OCI-M2 (cell line): ENCODE measurements around the gene BTBD9.

ENCODE experiments used
- DNase-seq: peaks from one replicate; lab custom pipeline; 2025; ENCODE audit not compliant: unreplicated experiment; lab: John Stamatoyannopoulos, UW

The BTBD9 gene

DNA sequence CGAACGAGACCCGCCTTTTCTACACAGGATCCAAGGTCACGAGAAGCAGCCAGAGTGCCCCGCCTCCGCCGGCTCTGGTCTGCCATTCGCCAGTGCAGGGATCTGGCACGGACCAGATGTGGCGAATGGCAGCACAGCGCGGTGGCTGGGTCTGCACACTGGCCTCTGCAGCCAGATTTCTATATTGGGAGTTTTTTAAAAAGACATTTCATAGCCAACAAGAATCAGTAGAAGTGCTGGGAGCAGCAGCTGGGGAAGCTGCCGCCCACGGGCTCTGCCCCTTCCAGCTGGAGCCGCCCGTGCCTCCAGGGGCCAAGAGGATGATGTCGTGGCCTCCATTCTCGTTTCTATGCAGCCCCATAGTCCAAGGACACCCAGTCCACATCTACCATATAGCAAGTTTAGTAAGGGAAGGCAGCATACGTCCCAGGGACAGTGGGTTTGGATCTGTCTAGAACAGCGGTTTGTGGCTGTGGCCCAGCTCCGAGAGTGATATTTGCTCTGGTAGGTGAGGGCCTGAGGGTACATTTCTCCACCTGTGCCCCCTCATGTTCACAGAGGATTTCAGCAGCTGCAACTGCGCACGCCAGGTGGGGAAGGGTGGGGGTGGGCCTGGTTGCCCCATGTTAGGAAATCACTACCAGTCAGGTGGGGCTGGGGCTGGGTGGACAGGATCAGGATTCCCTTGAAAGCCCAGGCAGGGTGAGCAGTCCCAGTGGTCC lies 486.5 kb downstream of the BTBD9 start:
- DNase-seq: no peak

DNA sequence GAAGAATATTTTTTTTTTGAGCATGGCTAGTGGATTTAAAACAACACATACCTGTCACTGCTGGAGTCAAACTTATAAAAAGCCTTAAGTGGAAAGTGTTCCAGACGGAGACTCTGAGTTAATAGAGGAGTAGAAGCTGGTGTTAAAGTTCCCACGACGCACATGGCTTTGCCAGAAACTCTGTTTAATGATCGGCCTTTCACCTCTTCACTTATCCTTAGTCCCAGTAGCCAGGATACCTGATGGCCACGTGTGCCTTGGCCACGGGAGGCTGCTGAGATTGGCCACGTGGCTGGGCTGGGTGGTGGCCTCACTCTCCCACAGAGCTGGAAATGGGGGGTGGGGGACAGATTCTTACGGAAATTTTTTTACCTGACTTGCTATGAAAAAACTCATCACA lies 487.1 kb downstream of the BTBD9 start:
- no peak for DNase-seq

DNA sequence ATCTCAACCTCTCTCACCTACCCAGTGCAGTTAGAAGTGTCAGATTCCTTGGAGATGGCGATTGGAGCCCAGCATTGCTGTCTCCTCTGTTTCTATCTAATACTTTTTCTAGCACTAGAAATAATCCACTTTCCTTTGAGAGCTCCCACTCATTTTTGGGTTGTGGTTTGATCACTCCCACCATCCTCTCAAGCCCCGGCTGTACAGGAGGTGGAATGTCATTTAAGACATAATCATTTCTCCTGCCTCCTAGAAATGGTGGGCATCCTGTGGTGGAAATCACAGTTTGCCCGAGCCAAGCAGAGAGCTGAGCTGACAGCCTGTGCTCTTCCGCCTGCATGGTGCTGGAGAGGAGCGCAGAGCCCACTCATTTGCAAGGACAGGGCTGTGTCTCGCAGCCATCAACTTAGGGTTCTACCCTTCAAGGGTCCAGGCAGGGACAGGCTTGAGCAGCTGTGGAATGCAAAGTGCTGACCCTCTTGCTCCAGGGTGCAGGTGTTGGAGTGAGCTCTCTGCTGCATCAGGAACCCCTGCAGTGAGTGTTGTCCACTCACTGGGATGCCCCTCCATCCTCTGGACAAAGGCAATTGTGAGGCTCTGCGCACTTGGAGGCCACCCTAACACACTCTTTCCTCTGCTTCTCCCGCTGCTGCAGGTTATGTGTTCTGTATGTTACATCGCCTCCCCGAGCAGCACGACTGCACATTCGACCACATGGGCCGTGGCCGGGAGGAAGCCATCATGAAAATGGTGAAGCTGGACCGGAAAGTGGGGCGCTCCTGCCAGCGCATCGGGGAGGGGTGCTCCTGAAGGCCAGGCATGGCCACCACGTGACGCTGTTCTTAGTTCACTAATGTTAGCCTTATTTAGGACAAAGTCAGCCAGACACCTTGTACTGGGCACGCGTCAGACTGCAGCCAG lies 487.9 kb downstream of the BTBD9 start:
- no peak for DNase-seq

DNA sequence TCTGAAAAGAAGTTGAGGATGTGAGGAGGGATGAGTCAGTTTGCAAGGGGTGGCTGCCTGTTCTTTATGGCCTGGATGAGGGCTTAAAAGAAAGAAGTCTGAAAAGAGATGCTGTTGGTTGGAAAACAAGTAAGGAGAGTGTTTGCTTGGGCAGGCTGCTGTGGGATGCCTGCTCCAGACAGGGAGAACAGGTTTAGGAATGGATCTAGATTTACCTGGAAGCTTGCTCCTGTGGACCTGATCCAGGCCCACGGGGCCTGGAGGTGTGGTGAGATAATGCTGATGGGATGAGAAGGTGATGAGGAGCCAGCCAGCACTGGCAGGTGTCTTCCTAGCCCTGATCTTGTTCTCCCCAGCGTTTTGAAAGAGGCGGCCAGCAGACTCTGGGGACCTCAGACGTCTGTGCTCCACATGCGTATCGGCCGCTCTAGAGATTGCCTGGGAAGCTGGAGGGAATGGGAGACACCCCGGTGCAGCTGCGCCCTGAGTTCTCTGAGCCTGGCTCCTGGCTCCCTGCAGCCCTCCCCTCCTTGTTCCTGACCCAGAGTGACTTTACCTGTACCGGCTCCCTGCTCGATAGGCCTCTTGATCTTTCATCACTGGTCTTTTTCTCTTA lies 488.9 kb downstream of the BTBD9 start:
- no peak for DNase-seq

DNA sequence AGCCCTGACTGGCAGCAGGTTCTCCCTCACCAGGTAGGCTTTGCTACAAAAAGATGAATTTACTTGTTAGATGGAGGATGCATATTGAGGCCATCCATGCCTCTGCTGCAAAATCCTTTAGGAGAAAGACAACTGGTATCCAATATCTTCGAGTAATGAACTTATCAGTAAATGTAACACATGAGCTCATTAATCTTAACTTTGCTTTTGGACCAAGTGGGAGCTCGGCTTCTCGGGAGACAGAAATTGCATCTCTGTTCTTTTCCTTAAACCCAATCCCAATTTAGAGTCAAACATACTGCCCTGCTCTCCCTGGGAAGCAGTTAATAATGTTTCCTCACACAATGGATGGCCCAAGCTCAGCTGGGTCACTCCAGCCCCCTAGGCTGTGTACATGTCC lies 489.7 kb downstream of the BTBD9 start:
- DNase-seq: no peak

DNA sequence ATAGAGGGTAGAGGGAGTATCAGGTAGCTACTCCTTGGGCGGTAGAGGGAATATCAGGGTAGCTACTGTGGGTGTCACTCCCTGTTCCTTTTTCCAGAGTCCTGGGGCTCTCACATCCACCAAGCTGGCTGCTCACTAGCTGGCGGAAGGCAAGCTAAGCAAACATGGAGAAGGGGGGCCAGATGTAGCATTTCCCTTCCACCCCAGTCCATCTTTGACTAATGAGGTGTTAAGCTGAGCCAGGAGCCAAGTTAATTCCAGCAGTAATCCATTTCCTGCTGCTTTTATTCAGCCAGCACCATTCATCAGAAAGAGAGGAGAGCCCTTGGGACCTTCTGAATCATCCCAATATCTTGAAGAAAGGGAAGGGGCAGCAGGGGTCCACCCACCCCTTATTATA lies 490.2 kb downstream of the BTBD9 start:
- no peak for DNase-seq

DNA sequence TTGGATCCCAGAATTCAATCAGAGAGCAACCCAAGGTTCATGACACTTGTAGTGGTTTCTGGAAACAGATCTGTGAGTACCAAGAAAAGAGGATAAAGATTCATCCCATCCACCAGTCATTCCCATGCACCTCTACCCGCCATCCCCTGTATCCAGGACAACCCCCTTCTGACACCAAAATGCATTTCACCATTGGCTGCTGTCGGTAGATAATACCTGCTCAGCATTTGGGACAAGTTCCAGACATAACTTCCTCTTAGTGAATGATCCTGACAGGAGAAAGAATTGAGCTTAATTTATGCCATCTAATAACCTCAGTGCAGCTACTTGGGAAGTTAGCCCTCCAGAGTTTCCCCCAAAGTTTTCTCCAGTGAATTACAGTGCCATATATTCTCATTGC lies 491.1 kb downstream of the BTBD9 start:
- DNase-seq: no peak

DNA sequence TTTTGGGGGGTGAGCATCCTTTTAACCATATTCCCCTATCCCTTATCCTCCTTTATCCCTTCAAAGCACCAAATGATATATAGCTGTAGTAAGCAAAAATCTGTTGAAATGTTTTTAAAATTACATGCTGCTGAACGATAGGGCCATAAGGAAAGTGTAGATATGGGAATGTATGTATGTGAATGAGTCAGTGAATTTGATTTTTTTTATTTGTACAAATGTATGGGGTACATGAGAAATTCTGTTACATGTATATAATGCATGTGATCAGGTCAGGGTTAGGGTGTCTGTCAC lies 493.0 kb downstream of the BTBD9 start:
- DNase-seq: no peak

DNA sequence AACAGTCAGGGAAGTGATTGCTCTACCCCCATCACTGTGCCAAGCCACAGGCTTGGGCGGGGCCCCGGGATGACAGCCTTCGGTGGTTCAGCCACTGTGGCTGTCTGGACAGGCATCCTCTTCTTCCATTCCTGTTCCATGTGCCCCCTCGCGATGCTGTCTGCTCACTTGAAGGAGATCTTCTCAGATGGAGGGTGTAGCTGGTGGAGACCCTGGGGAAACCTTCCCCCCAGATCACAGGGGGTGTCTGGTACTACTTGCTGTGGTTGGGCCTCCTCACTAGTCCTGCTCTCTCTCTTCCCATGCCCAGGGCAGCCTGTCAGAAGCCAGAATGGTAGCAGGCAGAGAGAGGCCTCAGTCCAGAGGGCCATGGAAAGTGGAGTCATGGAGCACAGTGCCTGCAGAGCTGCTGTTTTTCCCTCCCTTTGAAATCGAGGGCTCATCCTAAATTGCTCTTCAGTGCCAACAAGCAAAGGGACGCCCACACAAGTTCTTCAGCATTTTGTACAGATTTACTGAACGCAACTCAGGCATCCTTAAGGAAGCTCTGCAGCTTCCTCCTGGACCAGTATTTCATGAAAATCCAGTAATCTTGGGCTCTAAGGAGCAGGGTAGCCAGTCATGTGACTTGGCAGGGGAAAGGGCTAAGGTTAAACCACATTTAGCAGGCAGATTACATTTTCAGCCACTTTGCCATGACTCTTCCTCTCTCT lies 493.6 kb downstream of the BTBD9 start:
- DNase-seq: no peak

DNA sequence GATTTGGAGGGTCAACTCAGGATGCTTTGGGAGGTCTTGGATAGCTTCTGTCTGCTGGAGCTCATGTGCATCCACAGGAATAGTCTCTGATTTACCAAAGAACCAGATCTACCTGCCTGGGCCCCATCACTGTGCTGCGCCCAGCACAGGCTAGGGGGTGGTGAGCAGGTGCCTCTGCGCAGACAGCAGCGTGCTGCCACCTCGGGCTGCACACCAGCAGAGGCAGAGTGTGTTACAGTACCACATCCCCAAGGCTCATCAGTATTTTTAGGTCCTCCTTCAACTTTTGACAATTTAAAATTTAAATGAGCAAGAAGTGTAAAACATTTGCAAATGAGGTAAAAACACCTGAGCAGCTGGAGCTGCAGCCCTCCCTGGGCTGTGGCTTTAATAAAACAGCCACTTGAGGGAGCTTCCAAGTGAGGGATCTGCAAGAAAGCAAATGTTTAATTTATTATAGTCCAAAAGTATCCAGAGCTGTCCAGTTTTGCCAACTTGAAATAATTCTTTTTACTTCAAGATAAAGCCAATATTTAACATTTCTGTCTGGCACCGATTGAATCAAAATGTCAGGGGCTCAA lies 495.3 kb downstream of the BTBD9 start:
- DNase-seq: no peak

DNA sequence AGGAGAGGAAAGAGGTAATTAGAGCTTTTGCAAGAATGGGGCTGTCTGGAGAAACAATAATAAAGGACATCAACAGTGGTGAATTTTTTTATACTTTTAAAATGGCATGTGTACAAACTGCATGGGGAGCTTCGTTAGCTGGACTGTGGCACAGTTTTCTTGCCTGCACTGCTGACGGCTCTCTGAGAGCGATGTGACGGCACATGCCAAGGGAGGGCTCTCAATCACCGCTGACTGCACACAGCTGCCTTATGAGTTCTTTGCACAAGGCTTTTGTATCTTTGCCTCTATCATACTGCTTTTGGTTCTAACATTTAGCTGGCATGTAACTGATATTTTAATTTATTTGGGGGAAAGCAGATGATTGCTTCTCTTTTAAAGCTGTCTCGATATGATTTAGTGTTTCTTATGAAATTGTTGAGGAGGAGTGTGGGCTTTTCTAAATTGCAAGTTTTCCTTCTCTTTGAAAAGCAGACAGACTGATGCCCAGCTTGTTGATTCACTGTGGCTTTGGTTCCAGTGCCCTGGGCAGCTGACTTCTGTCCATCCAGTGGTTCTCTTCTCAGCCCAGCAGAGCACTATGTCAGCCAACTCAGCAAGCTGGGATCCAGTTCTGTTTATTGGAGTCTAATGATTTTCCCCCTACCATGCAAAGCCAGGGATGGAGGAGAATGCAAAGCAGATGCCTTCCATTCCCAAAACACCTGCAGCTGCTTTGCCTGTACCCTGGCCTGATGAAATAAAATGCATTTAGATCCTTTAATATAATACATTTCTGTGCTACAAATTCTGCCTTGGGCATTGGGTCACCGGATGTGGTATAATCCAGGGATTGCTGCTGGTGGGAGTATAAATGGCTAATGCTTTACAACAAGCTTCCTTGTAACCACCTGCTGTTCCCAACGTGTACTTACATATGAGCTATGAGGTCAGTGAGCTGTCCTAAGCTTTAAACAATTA lies 496.3 kb downstream of the BTBD9 start:
- no peak for DNase-seq

DNA sequence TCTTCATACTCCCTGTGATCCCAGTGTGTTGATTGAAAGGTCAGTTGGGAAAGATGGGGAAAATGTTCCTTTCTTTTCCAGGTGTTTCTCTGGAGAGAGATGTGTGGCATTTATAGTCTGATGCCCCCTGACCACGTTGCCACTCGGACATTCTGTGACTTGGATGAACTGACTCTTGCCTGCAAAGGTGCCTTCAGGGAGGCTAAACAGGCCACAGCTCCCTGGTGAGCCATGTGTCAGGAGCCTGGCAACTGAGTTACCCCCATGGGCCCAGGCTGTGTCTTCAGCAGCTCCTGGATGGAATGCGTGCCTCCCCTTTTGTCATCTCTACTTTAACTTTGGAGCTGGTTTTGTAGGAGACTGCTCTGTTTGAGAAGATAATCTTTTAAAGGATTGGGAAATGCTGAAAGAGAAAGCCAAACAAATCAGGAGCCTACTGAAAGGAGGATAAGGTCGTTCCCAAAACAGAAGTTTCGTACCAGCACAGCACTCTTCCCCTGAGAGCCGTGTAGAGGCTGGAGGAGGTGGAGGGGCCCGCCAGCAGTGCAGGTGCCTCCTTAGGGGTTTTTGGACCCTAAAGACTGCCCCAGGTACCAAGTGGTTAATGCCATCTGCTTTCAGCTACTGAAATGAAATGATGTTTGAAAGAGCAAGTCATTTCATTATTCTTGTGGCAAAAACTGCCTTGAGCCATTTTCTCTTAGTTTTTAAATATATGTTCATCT lies 497.4 kb downstream of the BTBD9 start:
- no peak for DNase-seq

DNA sequence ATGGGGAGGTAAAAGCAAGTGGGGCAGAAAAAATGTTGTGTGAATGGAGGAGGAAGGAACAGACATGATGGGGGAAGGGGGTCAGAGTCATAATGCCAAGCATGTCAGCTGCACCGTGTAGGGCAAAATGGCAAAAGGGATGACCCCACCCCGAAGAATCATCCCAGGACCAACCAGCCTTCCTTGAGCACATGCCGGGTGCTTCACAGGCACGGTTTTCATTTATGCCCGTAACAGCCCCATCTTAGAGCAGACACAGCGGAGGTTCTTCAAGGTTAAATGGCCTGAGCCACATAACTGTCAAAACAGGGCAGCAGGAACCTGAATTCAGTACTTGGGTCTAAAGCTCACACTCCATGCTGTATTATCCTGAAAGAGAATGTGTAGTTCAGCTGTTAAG lies 498.0 kb downstream of the BTBD9 start:
- no peak for DNase-seq

DNA sequence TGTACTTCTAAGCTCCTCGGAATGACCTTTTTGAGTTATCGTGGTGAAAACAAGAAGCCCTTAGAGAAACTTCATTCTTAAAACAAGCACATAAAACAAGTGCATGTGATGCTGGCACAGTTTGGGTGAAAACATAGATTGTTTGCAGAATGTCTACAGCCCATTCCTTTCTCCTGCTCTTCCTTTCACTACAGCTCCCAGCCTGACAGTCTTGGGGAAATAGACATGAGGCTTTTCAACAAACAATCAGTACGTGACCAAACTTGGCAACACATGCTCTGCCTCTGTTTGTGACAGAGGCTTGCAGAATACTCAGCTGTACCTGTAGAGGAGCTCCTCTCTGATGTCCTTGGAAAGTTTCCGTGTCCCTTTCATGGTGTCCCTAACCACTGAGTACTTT lies 498.6 kb downstream of the BTBD9 start:
- DNase-seq: no peak

DNA sequence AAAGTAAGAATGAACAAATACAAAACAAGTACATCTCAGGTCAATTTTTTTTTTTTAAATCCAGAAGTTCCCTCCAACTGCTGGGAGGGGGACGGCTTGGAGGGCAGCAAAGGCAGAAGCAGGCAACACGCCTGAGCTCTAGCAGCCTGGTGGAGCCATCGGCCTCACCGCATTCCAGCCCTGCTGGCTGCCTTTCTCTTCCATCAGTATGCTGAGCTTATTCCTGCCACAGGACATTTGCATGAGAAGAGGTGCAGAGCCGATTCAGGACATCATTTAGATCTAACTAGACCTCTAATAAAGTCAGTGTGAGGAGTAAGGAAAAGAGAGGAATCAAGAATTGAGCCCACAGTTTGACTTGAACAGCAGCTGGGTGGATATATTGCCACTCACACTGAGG lies 501.4 kb downstream of the BTBD9 start:
- no peak for DNase-seq

DNA sequence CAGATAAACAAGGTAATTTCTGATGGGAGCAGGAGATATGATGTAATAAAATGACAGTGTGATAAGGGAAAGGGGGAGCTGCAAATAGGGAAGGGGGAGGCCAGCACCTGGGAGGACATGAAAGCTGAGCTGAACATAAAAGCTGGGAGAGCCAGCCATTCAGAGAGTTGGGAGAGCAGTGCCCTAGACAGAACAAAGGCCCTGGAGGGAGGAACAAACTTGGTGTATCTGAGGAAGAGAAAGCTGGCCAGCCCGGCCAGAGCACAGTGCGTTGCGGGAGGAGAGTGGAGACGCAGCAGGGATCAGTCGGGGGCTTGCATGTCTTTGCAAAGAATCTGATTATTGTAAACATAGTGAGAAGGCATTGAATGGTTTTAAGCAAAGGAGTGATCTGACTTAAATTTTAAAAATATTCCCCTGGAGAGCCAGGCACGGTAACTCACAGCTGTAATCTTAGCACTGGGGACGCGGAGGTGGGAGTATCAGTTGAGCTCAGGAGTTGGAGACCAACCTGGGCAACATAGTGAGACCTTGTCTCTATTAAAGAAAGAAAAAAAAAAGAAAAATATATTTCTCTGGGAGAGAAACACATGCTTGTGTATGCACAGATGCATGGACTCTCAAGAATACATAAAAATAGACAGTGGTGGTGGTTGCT lies 502.0 kb downstream of the BTBD9 start:
- no peak for DNase-seq

DNA sequence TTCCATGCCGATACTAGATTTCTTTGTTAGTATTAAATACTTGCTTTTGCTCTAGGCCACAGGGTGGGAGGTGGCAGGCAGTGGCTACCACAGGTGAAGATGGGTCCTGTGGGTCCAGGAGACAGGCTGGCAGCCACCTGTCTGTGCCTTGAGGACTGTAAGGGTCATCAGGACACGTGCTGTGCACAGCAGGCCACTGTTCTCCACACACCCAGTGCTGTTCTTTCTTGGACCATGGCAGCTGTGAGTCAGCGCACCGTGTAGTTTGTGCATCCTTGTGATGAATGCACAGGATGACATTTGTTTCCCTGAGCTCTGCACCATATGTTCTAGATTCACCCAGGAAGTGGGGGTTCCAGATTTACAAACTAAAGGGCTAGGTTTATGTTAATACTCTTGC lies 503.2 kb downstream of the BTBD9 start:
- no peak for DNase-seq

DNA sequence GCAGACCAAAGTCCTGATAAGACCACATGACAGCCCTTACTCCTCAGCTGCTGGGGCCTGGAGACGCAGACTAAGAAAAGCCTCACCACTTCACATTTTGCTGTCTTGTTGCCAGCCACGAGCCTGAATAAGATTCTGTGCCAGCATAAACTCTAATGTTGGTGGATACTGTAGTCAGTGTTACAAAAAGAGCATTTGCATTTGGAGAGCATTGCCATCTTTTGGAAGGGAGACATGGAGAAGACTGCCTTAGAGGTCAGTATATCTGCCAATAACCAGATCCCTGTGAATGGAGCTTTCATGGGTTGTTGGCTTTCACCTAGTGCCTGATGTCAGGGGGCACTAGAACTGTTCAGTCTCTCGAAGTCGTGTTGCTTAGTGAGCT lies 505.0 kb downstream of the BTBD9 start:
- DNase-seq: no peak
